NCI-H1930 (cell line): ENCODE measurements around the gene SLC7A7.
"Not testable (repeated sequence)": the region's sequence is repeated elsewhere in the genome, so short reads cannot be mapped to it uniquely, and the experiment has no call there.

Source experiments
- DNase-seq, 2 experiments: peaks; one replicate each; lab custom pipeline; 2025; lab: John Stamatoyannopoulos, UW

Gene SLC7A7

GRCh38 chr14:22820731-22821130, 5.5 kb upstream of the SLC7A7 start:
- no peak for DNase-seq

DNA sequence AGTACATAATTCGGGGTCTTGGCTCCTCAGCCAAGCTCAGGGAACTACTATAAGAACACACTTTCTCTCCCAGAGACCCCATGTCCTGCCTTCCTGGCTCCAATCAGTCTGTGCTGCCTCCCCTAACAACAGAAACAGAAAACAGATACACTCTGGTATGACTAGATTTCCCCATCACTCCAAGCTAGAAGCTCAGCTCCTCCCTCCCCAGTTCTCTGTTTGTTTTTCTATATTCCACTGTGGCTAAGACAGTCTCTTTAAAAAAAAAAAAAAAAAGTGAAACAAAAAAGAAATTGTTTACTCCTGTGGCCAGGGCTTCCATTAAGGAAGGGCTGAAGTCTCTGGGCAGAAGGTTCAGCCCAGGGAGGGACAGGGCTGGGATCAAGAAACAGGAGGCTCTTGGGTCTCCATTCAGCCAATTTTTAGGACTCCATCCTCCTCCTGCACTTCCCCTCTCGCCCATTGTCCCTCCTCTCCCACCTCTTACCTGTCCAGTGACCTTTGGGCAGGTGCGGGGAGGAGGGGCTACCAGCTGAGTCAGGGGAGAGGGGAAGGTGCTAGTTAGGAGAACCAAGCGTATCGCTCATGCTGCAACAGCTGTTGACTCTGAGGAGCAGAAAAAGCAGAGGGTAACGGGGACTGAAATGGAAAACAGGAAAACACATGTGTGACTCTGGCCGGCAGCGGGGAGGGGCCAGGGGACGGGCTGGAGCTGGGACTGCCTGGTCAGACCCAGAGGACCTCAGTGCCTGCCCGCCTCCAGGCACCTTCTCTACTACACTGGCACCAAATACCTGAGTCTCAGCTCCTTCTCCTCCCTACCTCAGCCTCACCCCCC, 4.1 kb upstream of the SLC7A7 start:
- no peak for DNase-seq

DNA sequence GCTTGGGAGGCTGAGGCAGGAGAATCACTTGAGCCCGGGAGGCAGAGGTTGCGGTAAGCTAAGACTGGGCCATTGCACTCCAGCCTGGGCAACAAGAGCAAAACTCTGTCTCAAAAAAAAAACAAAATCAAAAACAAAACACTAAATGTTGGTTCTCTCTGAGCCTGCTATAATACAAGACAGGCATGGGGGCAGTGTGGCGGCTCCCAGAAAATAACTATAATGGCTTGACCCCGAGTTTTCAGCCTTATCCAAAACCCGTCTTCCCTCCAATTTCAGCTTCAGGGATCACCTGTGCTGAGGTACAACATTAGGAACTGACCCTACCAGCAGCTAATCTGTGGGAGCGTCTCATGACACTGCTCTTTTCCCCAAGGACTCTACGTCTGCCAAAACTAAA, 862 bp downstream of the SLC7A7 start:
- DNase-seq = no peak

GRCh38 chr14:22813145-22813544, 2.1 kb downstream of the SLC7A7 start:
- DNase-seq = no peak

DNA sequence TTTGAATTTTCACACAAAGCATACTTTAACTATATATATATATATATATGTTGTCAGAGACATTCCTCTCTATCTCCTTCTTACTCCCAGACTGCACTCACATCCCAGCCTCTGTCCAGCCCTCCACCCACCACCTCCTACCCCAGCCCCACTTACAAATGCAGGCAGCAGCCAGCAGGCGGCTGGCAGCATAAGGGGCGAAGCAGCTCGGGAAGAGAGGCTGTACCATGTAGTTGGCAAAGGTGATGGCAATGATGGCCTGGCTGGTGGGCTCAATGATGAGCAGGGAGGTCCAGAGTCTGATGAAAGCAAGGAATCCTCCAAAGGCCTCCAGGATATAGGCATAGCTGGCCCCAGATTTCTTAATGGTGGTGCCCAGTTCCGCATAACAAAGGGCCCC, 2.5 kb downstream of the SLC7A7 start:
- DNase-seq = no peak

DNA sequence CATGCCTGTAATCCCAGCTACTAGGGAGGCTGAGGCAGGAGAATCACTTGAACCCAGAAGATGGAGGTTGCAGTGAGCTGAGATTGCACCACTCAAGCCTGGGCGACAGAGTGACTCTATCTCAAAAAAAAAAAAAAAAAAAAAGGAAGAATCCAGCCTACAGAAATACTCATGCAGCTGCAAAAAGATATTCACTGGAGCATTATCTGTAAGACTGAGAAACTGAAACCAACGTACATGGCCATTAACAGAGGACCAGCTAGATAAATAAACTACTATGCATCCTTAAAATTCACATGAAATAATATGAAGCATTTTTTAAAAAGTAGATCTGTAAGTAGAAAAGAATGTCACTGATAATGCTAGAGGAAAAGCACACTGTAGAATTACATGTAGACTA, 3.5 kb downstream of the SLC7A7 start:
- DNase-seq = no peak

- DNase-seq = no peak
Observed at GRCh38 chr14:22808388-22809209, 6.6 kb downstream of the SLC7A7 start.

DNA sequence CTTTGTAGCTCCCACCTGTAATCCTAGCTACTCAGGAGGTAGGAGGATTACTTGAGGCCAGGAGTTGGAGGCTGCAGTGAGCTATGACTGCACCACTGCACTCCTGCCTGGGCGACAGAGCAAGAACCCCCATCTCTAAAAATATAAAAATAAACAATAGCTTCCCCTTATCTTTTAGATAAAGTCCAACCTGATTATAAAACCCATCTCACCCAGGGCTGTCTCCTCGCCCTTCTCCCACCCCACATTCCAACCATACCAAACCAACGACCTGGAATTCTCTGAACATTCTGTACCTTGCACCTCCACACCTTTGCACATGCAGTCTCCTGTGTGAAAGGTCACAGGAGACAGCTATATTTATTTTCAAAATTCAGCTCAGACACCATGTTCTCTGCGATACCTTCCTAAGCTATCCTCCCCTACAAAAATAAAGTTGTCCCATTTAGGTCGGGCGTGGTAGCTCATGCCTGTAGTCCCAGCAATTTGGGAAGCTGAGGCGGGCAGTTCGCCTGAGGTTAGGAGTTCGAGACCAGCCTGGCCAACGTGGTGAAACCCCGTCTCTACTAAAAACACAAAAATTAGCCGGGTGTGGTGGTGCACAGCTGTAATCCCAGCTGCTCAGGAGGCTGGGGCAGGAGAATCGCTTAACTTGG, 7.7 kb downstream of the SLC7A7 start:
- DNase-seq = no peak

DNA sequence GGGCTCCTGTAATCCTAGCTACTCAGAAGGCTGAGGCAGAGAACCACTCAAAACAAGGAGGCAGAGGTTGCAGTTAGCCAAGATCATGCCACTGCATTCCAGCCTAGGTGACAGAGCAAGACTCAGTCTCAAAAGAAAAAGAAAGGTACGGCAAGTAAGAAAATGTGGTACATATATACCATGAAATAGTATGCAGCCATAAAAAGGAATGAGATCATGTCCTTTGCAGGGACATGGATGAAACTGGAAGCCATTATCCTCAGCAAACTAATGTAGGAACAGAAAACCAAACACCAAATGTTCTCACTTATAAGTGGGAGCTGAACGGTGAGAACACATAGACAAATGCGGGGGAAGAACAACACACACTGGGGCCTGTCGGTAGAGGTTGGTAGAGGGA, 10.0 kb downstream of the SLC7A7 start:
- DNase-seq = not testable (repeated sequence)

GRCh38 chr14:22803687-22803974, 11.6 kb downstream of the SLC7A7 start:
- DNase-seq = no peak

DNA sequence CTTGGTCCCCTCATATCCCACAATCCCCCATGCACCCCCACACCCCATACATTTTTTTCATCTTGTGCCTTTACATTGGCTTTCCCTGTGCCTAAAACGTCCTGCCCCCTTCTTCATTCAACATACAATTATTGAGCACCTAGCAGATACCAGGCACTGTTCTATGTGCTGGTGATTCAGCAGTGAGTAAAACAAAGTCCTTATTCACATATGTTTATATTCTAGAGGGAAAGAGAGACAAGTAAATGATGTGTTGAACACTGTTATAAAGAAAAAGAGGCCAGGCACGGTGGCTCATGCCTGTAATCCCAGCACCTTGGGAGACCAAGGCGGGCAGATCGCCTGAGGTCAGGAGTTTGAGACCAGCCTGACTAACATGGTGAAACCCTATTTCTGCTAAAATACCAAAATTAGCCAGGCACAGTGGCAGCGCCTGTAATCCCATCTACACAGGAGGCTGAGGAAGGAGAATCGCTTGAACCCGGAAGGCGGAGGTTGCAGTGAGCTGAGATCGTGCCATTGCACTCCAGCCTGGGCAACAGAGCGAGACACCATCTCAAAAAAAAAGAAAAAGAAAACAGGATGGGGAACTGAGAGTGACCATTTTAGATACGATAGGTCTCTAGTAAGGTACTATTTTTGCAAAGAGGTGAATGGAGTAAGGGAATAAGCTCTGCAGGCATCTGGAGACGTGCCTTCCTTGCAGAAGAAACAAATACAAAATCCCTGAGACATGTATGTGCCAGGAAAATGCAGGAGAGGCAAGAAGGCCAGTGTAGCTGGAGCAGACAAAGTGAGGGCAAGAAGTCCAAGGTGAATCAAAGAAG, 12.2 kb downstream of the SLC7A7 start:
- no peak for DNase-seq

- DNase-seq = no peak
Observed at GRCh38 chr14:22801716-22802115, 13.5 kb downstream of the SLC7A7 start.

GRCh38 chr14:22800346-22800745, 14.9 kb downstream of the SLC7A7 start:
- DNase-seq = no peak

DNA sequence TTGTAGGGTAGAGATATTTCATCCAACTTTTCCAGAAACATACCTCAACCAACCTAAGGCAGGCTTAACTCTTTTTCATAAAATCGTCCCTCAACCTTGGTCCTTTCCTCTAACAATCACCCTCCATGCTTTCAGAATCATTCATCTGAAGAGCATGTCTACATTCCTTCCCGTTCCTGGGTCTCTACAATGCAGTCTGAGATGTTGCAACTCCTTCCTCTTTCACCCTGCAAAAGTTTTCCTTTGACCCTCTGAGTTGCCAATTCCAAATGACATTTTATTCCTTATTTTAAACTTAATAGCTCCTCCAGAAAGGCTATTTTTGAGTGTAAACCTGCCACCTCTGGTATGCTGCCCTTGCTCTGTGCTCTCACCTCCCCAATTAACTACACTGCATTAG, 16.7 kb downstream of the SLC7A7 start:
- DNase-seq = no peak

DNA sequence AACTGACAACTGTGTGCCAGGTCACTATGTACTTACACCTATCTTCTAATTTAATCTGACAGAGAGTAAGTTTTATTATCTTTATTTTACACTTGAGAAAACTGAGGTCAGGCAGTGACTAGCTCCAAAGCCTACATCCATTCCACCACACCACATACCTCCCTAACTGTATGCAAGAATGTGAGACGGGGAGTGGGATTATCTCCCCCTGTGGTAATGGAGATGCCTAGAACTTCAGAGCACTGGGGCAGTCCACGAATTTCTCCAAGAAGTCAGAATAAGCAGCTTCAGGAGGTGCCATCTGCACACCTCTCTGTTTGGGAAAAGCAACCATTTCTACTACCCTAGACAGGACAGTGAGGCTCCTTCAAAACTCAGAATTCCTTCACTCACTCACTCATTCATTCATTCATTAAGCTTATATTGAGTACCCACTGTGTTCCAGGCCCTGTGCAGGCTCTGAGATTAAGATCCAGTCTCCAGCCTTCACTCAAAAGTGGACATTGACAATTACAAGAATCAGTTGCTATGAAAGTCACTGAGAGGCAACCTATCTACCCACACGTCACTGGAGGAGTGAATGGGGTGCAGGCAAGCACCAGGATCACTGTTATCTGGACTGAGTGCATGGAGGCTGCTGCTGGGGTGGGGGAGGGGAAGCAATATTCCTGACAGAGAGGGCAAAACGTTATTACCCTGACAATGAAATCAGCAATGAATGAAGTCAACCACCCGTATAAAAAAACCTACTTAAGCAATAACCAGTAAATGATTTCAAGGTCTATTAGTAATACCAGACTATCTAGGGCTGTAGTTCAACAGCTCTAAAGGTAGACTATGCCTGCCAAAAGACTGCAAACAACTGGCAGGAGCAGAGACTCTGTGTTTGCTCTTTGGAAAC, 18.0 kb downstream of the SLC7A7 start:
- DNase-seq = no peak

- no peak for DNase-seq
Observed at GRCh38 chr14:22796087-22796707, 19.0 kb downstream of the SLC7A7 start.

- DNase-seq = no peak
Observed at GRCh38 chr14:22794551-22794951, 20.7 kb downstream of the SLC7A7 start.

DNA sequence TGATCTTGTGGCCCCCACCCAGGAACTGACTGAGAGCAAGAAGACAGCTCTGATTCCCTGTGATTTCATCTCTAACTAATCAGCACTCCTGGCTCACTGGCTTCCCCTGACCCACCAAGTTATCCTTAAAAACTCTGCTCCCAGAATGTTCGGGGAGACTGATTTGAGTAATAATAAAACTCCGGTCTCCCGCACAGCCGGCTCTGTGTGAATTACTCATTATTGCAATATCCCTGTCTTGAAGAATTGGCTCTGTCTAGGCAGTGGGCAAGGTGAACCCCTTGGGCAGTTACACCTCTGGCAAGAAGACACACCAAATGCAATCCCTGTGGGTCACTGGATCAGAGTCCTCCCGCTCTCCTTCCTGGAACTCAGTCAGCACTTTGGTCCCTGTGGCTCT, 21.3 kb downstream of the SLC7A7 start:
- DNase-seq = no peak

DNA sequence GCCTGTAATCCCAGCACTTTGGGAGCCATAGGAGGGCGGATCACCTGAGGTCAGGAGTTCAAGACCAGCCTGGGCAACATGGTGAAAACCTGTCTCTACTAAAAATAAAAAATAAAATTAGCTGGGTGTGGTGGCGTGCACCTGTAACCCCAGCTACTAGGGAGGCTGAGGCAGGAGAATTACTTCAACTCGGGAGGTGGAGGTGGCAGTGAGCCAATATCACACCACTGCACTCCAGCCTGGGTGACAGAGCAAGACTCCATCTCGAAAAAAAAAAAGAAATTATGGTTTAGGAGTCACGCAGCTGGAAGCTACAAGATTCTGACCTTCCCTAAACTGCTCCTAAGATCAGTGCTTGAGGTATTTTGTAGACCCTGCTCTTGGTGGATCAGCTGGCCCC, 21.7 kb downstream of the SLC7A7 start:
- not testable (repeated sequence) for DNase-seq

- no peak for DNase-seq
Observed at GRCh38 chr14:22792158-22792557, 23.1 kb downstream of the SLC7A7 start.

GRCh38 chr14:22791301-22791700, 23.9 kb downstream of the SLC7A7 start:
- DNase-seq = no peak
